IMR-90 (cell line): ENCODE measurements around the gene AKAP12. TPM values are rescaled to one million over a fixed set of nuclear protein-coding genes. Genes with fewer than 3 reads are reported as not detected.
"Not testable (repeated sequence)": the region's sequence is repeated elsewhere in the genome, so short reads cannot be mapped to it uniquely, and the experiment has no call there.

Experiments used
- ATAC-seq: fragments of 200-7000 bp; cut with Tn5 transposase; 2 replicates; pipeline ENCODE4 v1.9.1; 2020; ENCODE audit warnings: low read depth, mild to moderate bottlenecking, moderate library complexity
- BruUV-seq: library from RNA; stranded (reverse); fragments of 400-500 nt; replicated peaks from 2 replicates; lab custom pipeline; 2021; lab: Mats Ljungman, UMichigan
- CTCF ChIA-PET: fragments of 300-600 bp; formaldehyde crosslinking; extraction: SDS; loops from one replicate; lab custom pipeline; 2021; ENCODE audit warnings: antibody characterized with exemption; lab: Yijun Ruan, JAX
- POLR2A ChIA-PET: fragments of 300-600 bp; sonication (Branson Sonifier 250); formaldehyde crosslinking; loops from one replicate; lab custom pipeline; 2022; ENCODE audit warnings: antibody characterized with exemption; ENCODE audit not compliant: unreplicated experiment; lab: Charles Lee
- DNase-seq: peaks from one replicate; pipeline ENCODE4 v3.0.0; 2013
- H2AFZ ChIP-seq: replicated peaks from 2 replicates; pipeline ENCODE3; 2013; ENCODE audit warnings: low read length, mild to moderate bottlenecking; ENCODE audit not compliant: poor library complexity
- H2AK5ac ChIP-seq: 2 replicates; pipeline ENCODE4 v1.6.1; 2013; ENCODE audit warnings: low read depth, low read length, inconsistent platforms
- H2AK9ac ChIP-seq: replicated peaks from 2 replicates; pipeline ENCODE3; 2013; ENCODE audit warnings: mild to moderate bottlenecking, low read depth, low read length, moderate library complexity; ENCODE audit not compliant: poor library complexity
- H2BK120ac ChIP-seq: 2 replicates; pipeline ENCODE4 v1.6.1; 2013; ENCODE audit warnings: low read depth, low read length, inconsistent platforms
- H2BK15ac ChIP-seq: 3 replicates; pipeline ENCODE4 v1.6.1; 2013; ENCODE audit warnings: low read depth, low read length, inconsistent platforms
- H2BK20ac ChIP-seq: 2 replicates; pipeline ENCODE4 v1.6.1; 2013; ENCODE audit warnings: low read depth, mild to moderate bottlenecking, inconsistent platforms, low read length, moderate library complexity
- H2BK5ac ChIP-seq: 2 replicates; pipeline ENCODE4 v1.6.1; 2013; ENCODE audit warnings: mild to moderate bottlenecking, low read depth, low read length, inconsistent platforms; ENCODE audit not compliant: poor library complexity, severe bottlenecking
- H3K14ac ChIP-seq: replicated peaks from 2 replicates; pipeline ENCODE4 v1.6.1; 2013; ENCODE audit warnings: low read depth, low read length, inconsistent platforms
- H3K18ac ChIP-seq: 2 replicates; pipeline ENCODE4 v1.6.1; 2013; ENCODE audit warnings: low read depth, low read length, control low read depth
- H3K23ac ChIP-seq: 2 replicates; pipeline ENCODE4 v1.6.1; 2013; ENCODE audit warnings: low read depth, low read length, inconsistent platforms
- H3K27ac ChIP-seq: 2 replicates; pipeline ENCODE4 v1.5.1; 2013; ENCODE audit warnings: mild to moderate bottlenecking, control low read depth, low read length; ENCODE audit not compliant: insufficient read depth
- H3K27me3 ChIP-seq: 2 replicates; pipeline ENCODE4 v1.6.1; 2013; ENCODE audit warnings: low read length; ENCODE audit not compliant: control insufficient read depth, insufficient read depth
- H3K36me3 ChIP-seq: 2 replicates; pipeline ENCODE4 v1.6.1; 2013; ENCODE audit warnings: low read length, mixed read lengths; ENCODE audit not compliant: control insufficient read depth, insufficient read depth
- H3K4ac ChIP-seq: 2 replicates; pipeline ENCODE4 v1.6.1; 2013; ENCODE audit warnings: low read depth, low read length, inconsistent platforms
- H3K4me1 ChIP-seq: 2 replicates; pipeline ENCODE4 v1.6.1; 2013; ENCODE audit warnings: low read length, mixed read lengths; ENCODE audit not compliant: control insufficient read depth, insufficient read depth
- H3K4me2 ChIP-seq: 2 replicates; pipeline ENCODE4 v1.6.1; 2013; ENCODE audit warnings: low read depth, mild to moderate bottlenecking, control low read depth, low read length, moderate library complexity
- H3K4me3 ChIP-seq: 2 replicates; pipeline ENCODE4 v1.5.1; 2013; ENCODE audit warnings: low read depth, mild to moderate bottlenecking, control low read depth, low read length, moderate library complexity; ENCODE audit not compliant: insufficient read depth
- H3K56ac ChIP-seq: 2 replicates; pipeline ENCODE4 v1.6.1; 2013; ENCODE audit warnings: low read length, inconsistent platforms; ENCODE audit not compliant: insufficient read depth; ENCODE audit errors: extremely low read depth
- H3K79me1 ChIP-seq, 2 experiments: 2 replicates each; pipeline ENCODE4 v1.6.1; 2013; ENCODE audit warnings: low read length in 2 of 2, inconsistent platforms in 1 of 2, low read depth in 1 of 2
- H3K9ac ChIP-seq: 2 replicates; pipeline ENCODE4 v1.6.1; 2013; ENCODE audit warnings: low read depth, low read length, control low read depth
- H3K9me1 ChIP-seq: 2 replicates; pipeline ENCODE4 v1.6.1; 2013; ENCODE audit warnings: low read length, inconsistent platforms; ENCODE audit not compliant: insufficient read depth
- H3K9me3 ChIP-seq: 2 replicates; pipeline ENCODE4 v1.6.1; 2013; ENCODE audit warnings: low read length; ENCODE audit not compliant: control insufficient read depth, insufficient read depth
- H4K20me1 ChIP-seq: 2 replicates; pipeline ENCODE4 v1.6.1; 2013; ENCODE audit warnings: low read length, inconsistent platforms; ENCODE audit not compliant: insufficient read depth
- H4K5ac ChIP-seq: 2 replicates; pipeline ENCODE4 v1.6.1; 2013; ENCODE audit warnings: mild to moderate bottlenecking, low read depth, low read length, control low read depth
- H4K8ac ChIP-seq, 2 experiments: 2 replicates each; pipeline ENCODE4 v1.6.1; 2013; ENCODE audit warnings: low read depth in 2 of 2, low read length in 2 of 2, control low read depth in 1 of 2, inconsistent platforms in 1 of 2
- H4K91ac ChIP-seq: 2 replicates; pipeline ENCODE4 v1.6.1; 2013; ENCODE audit warnings: low read depth, low read length, inconsistent platforms; ENCODE audit not compliant: insufficient read depth
- CEBPB ChIP-seq: IDR thresholded peaks from 2 replicates; pipeline ENCODE4 v1.6.1; 2012; ENCODE audit warnings: low read depth, low read length, improper control_type of control experiment
- FOS ChIP-seq: fragments of 150-350 bp; IDR thresholded peaks from 2 replicates; pipeline ENCODE4 v1.6.1; 2016; ENCODE audit warnings: low read depth, low read length
- RCOR1 ChIP-seq: IDR thresholded peaks from 2 replicates; pipeline ENCODE4 v1.6.1; 2012; ENCODE audit warnings: mild to moderate bottlenecking, low read length, improper control_type of control experiment; ENCODE audit not compliant: insufficient replicate concordance
- SMC3 ChIP-seq: fragments of 150-350 bp; IDR thresholded peaks from 2 replicates; pipeline ENCODE4 v1.6.1; 2016; ENCODE audit warnings: low read depth, mild to moderate bottlenecking, antibody characterized with exemption, low read length, moderate library complexity
- WGBS, 2 experiments: methylation state at CpG; one replicate each; pipeline versions ENCODE4 v1.1.5 to v1.1.7; 2013; ENCODE audit warnings: missing lambda C conversion rate in 2 of 2; ENCODE audit not compliant: insufficient read length in 1 of 2; ENCODE audit errors: extremely low coverage in 2 of 2; 5-methylcytosine and 5-hydroxymethylcytosine counted together
- dilution Hi-C: fragments of 300-500 bp; cut with HindIII; formaldehyde crosslinking; loops from one replicate; pipeline ENCODE4 v1.14.3; 2018; ENCODE audit warnings: low sequenced_read_pairs; ENCODE audit not compliant: unreplicated experiment
- in situ Hi-C: fragments of 300-500 bp; cut with MboI; formaldehyde crosslinking; loops from 3 replicates; pipeline ENCODE4 v1.14.3; 2019; ENCODE audit warnings: low sequenced_read_pairs, inconsistent platforms, mixed read lengths
- intact Hi-C: fragments of 100-400 bp; cut with micrococcal nuclease; formaldehyde crosslinking; loops from 2 replicates; pipeline ENCODE4 v1.10.0; 2022
- polyA plus RNA-seq, 3 experiments: library from polyadenylated mRNA; depleted of rRNA; stranded (reverse); fragments of >200 nt; gene quantifications; 2 replicates each; pipeline ENCODE4 v1.2.3, GENCODE V29; 2012; ENCODE audit warnings: low replicate concordance in 1 of 3
- total RNA-seq: library from RNA; depleted of rRNA; stranded (reverse); fragments of >200 nt; gene quantifications from 2 replicates; pipeline ENCODE4 v1.2.3, GENCODE V29; 2012
- TF ChIP-seq, protein P1 (sequence below): fragments of 150-350 bp; IDR thresholded peaks from 2 replicates; pipeline ENCODE4 v1.6.1; 2016; ENCODE audit warnings: low read depth, mild to moderate bottlenecking, low read length, moderate library complexity, borderline replicate concordance

The AKAP12 gene
- total and polyA plus RNA-seq, 2 of the 4 experiments (the other 2 are of a cell fraction), result 56.0 to 118 TPM

DNA sequence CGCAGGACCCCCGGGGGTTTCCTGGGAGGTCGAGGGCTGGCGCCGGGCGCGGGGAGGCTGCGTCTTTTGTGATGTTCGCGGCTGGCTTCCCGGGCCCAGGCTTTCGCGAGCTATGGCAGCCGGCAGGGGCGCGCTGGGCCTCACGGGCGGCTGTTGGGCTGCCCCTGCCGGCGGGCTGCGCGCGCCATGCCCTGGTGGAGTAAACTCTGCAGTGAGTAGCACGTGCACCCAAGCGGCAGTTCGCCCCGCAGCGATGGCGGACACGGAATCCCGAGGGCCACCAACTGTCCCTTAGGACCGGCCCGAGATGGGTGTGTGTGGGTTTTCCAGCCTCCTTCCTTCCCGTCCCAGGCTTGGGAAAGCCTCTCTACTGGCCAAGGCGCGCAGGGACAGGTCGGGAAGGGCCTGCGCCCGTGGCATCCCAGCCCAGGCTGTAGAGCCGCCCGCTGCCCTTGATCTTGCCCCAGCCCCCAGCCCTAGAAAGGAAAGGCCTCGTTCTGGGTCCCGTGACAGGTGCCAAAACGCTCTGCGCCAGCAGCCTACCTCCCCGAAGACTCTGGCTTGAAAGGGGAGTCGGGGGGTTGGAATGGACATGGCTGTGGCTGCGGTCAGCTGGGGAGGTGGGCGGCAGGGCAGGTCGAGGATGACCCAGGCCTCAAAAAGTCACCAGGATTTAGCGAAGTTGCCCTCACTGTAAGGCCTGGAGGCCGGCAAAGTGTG is 101.9 kb downstream of the AKAP12 start (continued):
- TF ChIP-seq, protein P1, sequence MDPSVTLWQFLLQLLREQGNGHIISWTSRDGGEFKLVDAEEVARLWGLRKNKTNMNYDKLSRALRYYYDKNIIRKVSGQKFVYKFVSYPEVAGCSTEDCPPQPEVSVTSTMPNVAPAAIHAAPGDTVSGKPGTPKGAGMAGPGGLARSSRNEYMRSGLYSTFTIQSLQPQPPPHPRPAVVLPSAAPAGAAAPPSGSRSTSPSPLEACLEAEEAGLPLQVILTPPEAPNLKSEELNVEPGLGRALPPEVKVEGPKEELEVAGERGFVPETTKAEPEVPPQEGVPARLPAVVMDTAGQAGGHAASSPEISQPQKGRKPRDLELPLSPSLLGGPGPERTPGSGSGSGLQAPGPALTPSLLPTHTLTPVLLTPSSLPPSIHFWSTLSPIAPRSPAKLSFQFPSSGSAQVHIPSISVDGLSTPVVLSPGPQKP, result no peak
- TF ChIP-seq CEBPB, result no peak
- no peak for TF ChIP-seq SMC3
- TF ChIP-seq FOS, result no peak
- no peak for TF ChIP-seq RCOR1

DNA sequence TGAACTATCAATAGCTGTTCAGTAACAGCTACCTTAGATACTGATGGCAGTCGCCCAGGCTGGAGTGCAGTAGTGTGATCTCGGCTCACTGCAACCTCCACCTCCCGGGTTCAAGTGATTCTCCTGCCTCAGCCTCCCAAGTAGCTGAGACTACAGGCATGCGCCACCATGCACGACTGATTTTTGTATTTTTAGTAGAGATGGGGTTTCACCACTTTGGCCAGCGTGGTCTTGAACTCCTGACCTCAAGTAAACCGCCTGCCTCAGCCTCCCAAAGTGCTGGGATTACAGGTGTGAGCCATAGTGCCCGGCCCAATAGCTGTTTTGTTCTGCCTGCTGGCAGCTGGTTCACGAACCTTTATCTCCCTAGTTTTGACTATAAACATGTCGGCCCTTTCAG is 103.0 kb downstream of the AKAP12 start:
- dilution Hi-C loops, H2BK5ac ChIP-seq, H2BK15ac ChIP-seq, H3K27me3 ChIP-seq, H2BK120ac ChIP-seq, H3K4me2 ChIP-seq, H3K18ac ChIP-seq, ATAC-seq, H2AK9ac ChIP-seq, H4K20me1 ChIP-seq, H4K5ac ChIP-seq, H2BK20ac ChIP-seq, H3K4ac ChIP-seq, intact Hi-C loops, H2AK5ac ChIP-seq, H2AFZ ChIP-seq, H3K4me1 ChIP-seq, DNase-seq, POLR2A ChIA-PET, BruUV-seq, H3K9me3 ChIP-seq, H4K8ac ChIP-seq, H3K9ac ChIP-seq, H4K91ac ChIP-seq, H3K56ac ChIP-seq, H3K9me1 ChIP-seq, H3K36me3 ChIP-seq, H3K27ac ChIP-seq, H3K14ac ChIP-seq, H3K4me3 ChIP-seq, H3K23ac ChIP-seq: not testable (repeated sequence)
- CTCF ChIA-PET, result interaction anchor here (1.8 kb wide), 1 partner anchor 18 kb away, joined by 5 read pairs; no protein-coding TSS in a partner anchor
- WGBS, 2 experiments, result 100% methylated on average over 4 of the region's 10 CpGs; no CpG with 5 or more reads in 1 of the 2 experiments
- H3K79me1 ChIP-seq, result peaks cover 14 to 26% of the 10 kb centered on the region in 2 experiments
- in situ Hi-C loops, result loop anchor here (25.0 kb wide), 1 partner anchor 930 kb away; no protein-coding TSS in a partner anchor
